Kidney (tissue), 14 donors: ENCODE data around the gene TRAPPC4. TPM values are rescaled to one million over a fixed set of nuclear protein-coding genes. Genes with fewer than 3 reads are reported as not detected.
A peak's percentile ranks its signal among the peaks of the same experiment; 100 is the strongest.
"Not testable (repeated sequence)": the region's sequence is repeated elsewhere in the genome, so short reads cannot be mapped to it uniquely, and the experiment has no call there.

Source experiments
- DNase-seq, 5 donors: peaks; one replicate each; pipeline ENCODE4 v3.0.0-alpha.2; 2013 to 2020
- FAIRE-seq: peaks from 2 replicates; lab custom pipeline; 2012; peaks lifted over from hg19 to GRCh38; lab: Jason Lieb, UNC
- H3K27ac ChIP-seq, 2 donors: one replicate each; pipeline ENCODE4 v1.7.0; 2013; ENCODE audit warnings: low read depth in 2 of 2, low read length in 2 of 2, inconsistent platforms in 1 of 2
- H3K27me3 ChIP-seq: one replicate; pipeline ENCODE4 v1.7.1; 2013; ENCODE audit warnings: low read length, inconsistent platforms; ENCODE audit not compliant: control insufficient read depth, insufficient read depth
- H3K36me3 ChIP-seq, 3 donors: one replicate each; pipeline versions ENCODE4 v1.7.0 to v1.7.1; 2013; ENCODE audit warnings: low read length in 3 of 3, control low read depth in 1 of 3, inconsistent platforms in 1 of 3; ENCODE audit not compliant: insufficient read depth in 3 of 3, control insufficient read depth in 2 of 3
- H3K4me1 ChIP-seq, 3 donors: one replicate each; pipeline versions ENCODE4 v1.7.0 to v1.7.1; 2013; ENCODE audit warnings: low read length in 3 of 3, inconsistent platforms in 1 of 3, low read depth in 1 of 3; ENCODE audit not compliant: control insufficient read depth in 2 of 3, insufficient read depth in 2 of 3
- H3K4me3 ChIP-seq, 3 donors: one replicate each; pipeline versions ENCODE4 v1.7.0 to v1.8.1; 2013; ENCODE audit warnings: low read length in 3 of 3, control low read depth in 1 of 3, inconsistent platforms in 1 of 3
- H3K9ac ChIP-seq, 3 donors: one replicate each; pipeline versions ENCODE4 v1.7.0 to v1.7.1; 2013; ENCODE audit warnings: low read length in 3 of 3, control low read depth in 1 of 3, inconsistent platforms in 1 of 3
- H3K9me3 ChIP-seq, 3 donors: one replicate each; pipeline versions ENCODE4 v1.7.0 to v1.7.1; 2013; ENCODE audit warnings: low read length in 3 of 3, control low read depth in 1 of 3, inconsistent platforms in 1 of 3; ENCODE audit not compliant: control insufficient read depth in 2 of 3, insufficient read depth in 1 of 3
- intact Hi-C: fragments of 100-400 bp; cut with DNase I; formaldehyde crosslinking; loops from one replicate; pipeline ENCODE4 v1.11.1; 2022
- polyA plus RNA-seq: library from polyadenylated mRNA; stranded (reverse); fragments of 350-450 nt; fragmentation: Illumina TruSeq; extraction: RNeasy Lipid Tissue Mini Kit (QIAGEN cat#74804); gene quantifications from one replicate; pipeline ENCODE4 v1.2.3, GENCODE V29; 2014; ENCODE audit warnings: low read depth, low replicate concordance; ENCODE audit not compliant: insufficient read depth
- total RNA-seq: library from RNA; stranded (reverse); fragmentation: NEBNext Ultra II Directional; extraction: Animal tissue kit (Norgen Biotek cat#: 25700); gene quantifications from one replicate; pipeline ENCODE4 v1.2.1, GENCODE V29; 2021
- TF ChIP-seq, protein P1 (sequence below): IDR thresholded peaks from 3 replicates; pipeline ENCODE4 v1.5.1; 2012; ENCODE audit warnings: mild to moderate bottlenecking, moderate library complexity, borderline replicate concordance; ENCODE audit not compliant: insufficient read depth; ENCODE audit errors: extremely low read depth
- donor health status: control.
- donor health status: control.
- donor health status: control.
- donor health status: control.
- donor health status: control.
- donor health status: DM: yes; HTN: yes; CAD: no.
- donor health status: Normal renal cell carcinoma (clear cell type).

TRAPPC4 gene
- total and polyA plus RNA-seq, 2 donors from 2014 or later, result 82.6 to 136 TPM

DNA sequence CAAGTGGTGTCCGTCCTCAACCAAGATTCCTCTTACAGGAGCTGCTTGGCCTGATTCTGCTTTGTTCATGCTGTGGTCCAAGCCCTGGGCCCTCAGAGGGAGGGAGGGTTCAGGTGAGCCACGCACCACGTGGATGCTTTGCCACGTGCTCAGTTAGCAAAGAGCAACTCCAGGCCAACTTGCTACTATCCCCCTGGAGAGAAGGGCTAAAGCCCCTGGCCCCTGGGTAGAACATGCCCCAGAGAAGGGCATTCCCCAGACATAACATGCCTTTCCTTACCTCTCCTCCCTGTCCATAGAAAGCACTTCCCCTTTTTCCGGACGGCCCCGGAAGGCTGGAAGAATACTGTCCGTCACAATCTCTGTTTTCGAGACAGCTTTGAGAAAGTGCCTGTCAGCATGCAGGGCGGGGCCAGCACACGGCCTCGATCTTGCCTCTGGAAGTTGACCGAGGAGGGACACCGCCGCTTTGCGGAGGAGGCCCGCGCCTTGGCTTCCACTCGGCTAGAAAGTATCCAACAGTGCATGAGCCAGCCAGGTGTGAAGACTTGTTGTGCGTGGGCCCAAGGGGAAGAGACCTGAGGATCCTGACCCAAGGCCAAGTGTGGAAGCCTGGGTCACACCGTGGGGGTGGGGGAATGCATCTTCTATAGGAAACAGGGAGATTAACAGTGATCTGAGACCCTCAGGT, 38.2 kb upstream of the TRAPPC4 start:
- H3K27me3 ChIP-seq, result no peaks in the 10 kb centered on the region
- no peak for FAIRE-seq
- TF ChIP-seq, protein P1, sequence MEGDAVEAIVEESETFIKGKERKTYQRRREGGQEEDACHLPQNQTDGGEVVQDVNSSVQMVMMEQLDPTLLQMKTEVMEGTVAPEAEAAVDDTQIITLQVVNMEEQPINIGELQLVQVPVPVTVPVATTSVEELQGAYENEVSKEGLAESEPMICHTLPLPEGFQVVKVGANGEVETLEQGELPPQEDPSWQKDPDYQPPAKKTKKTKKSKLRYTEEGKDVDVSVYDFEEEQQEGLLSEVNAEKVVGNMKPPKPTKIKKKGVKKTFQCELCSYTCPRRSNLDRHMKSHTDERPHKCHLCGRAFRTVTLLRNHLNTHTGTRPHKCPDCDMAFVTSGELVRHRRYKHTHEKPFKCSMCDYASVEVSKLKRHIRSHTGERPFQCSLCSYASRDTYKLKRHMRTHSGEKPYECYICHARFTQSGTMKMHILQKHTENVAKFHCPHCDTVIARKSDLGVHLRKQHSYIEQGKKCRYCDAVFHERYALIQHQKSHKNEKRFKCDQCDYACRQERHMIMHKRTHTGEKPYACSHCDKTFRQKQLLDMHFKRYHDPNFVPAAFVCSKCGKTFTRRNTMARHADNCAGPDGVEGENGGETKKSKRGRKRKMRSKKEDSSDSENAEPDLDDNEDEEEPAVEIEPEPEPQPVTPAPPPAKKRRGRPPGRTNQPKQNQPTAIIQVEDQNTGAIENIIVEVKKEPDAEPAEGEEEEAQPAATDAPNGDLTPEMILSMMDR, result no peak
- peak; percentile 46 to 74 (median 67) for DNase-seq
- peaks cover 0 to 7% (median 0%) of the 10 kb centered on the region in 3 donors for H3K4me1 ChIP-seq
- no peak overlapping the region for H3K27ac ChIP-seq
- no peak overlapping the region for H3K9ac ChIP-seq
- intact Hi-C loops, result no loop called here
- no peaks in the 10 kb centered on the region for H3K36me3 ChIP-seq
- no peaks in the 10 kb centered on the region for H3K9me3 ChIP-seq
- peak overlapping the region in 2 of 3 donors; percentile 28 to 47 for H3K4me3 ChIP-seq

DNA sequence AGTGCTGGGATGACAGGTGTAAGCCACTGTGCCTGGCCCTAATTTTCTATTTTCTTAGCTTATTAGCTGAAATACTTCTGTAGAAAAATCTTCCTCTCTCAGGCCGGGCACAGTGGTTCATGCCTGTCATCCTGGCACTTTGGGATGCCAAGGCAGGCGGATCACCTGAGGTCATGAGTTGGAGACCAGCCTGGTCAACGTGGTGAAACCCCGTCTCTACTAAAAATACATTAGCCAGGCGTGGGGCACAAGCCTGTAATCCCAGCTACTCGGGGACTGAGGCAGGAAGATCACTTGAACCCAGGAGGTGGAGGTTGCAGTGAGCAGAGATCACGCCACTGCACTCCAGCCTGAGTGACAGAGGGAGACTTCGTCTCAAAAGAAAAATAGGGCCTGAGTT, 34.2 kb upstream of the TRAPPC4 start:
- H3K4me1 ChIP-seq, FAIRE-seq, DNase-seq, H3K27ac ChIP-seq, H3K9ac ChIP-seq, H3K9me3 ChIP-seq, H3K36me3 ChIP-seq, H3K27me3 ChIP-seq, H3K4me3 ChIP-seq, intact Hi-C loops: not testable (repeated sequence)

DNA sequence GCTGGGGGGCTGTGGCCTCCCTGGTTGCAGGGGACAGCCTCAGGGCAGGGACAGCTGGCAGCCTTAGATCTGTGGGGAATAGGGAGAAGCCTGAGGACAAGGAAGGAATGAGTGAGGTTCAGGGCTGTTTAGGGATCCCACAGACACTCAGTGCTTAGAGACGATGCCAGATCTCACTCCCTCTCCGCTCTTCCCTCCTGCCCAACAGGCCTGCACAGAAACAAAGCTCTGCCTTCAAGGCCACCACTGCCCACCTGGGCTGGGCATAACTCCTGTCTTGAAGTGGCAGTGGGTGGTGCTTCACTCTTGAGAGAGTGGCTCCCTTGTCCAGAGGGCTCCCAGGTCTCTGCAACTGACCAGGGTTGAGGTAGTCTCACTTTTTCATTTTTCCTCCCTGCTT, 33.7 kb upstream of the TRAPPC4 start:
- Histone ChIP-seq H3K36me3 (no peaks in the 10 kb centered on the region), H3K4me3 (no peak overlapping the region), H3K9me3 (no peaks in the 10 kb centered on the region), H3K27ac (no peak overlapping the region), H3K9ac (no peak overlapping the region), H3K27me3 (no peaks in the 10 kb centered on the region), H3K4me1 (peaks cover 0 to 7% (median 0%) of the 10 kb centered on the region in 3 donors)
- intact Hi-C loops, result no loop called here
- FAIRE-seq (no peak), DNase-seq (no peak)
- TF ChIP-seq, protein P1, result no peak

DNA sequence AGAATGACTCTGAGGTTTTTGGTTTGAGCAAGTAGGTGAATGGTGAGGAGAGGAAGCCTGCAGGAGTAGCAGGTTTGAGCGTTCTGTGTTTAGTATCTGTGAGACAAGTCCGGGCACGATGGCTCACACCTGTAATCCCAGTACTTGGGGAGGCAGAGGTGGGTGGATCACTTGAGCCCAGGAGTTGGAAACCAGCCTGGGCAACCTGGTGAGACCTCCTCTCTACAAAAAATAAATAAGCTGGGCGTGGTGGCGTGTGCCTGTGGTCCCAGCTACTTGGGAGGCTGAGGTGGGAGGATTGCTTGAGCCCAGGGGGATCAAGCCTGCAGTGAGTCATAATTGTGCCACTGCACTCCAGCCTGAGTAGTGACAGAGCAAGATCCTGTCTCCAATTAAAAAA, 30.3 kb upstream of the TRAPPC4 start:
- Histone ChIP-seq H3K27me3 (no peaks in the 10 kb centered on the region), H3K9me3 (no peaks in the 10 kb centered on the region), H3K36me3 (no peaks in the 10 kb centered on the region), H3K4me3 (no peak overlapping the region), H3K9ac (no peak overlapping the region), H3K27ac (no peak overlapping the region), H3K4me1 (no peaks in the 10 kb centered on the region)
- TF ChIP-seq, protein P1, result no peak
- FAIRE-seq (no peak), DNase-seq (no peak)
- intact Hi-C loops, result no loop called here

DNA sequence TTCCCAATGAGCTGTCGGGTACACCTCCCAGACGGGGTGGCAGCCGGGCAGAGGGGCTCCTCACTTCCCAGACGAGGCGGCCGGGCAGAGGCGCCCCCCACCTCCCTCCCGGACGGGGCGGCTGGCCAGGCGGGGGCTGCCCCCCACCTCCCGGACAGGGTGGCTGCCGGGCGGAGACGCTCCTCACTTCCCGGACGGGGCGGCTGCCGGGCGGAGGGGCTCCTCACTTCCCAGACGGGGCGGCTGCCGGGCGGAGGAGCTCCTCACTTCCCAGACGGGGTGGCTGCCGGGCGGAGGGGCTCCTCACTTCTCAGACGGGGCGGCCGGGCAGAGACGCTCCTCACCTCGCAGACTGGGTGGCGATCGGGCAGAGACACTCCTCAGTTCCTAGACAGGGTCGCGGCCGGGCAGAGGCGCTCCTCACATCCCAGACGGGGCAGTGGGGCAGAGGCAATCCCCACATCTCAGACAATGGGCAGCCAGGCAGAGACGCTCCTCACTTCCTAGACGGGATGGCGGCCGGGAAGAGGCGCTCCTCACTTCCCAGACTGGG, 27.0 kb upstream of the TRAPPC4 start:
- H3K4me1 ChIP-seq, H3K36me3 ChIP-seq, intact Hi-C loops, FAIRE-seq, H3K4me3 ChIP-seq, H3K9me3 ChIP-seq, DNase-seq, H3K27me3 ChIP-seq, H3K27ac ChIP-seq, H3K9ac ChIP-seq: not testable (repeated sequence)
